Stimulated activated CD4-positive, alpha-beta T cell treated with anti-CD3 and anti-CD28 coated beads, Interleukin-1b, Interleukin-23, amount 100 ng/mL, for 24 hours (primary cell): Measurements from ENCODE around the gene KBTBD3.

Experiments used
- DNase-seq, 4 experiments: peaks; one replicate each; pipeline ENCODE4 v3.0.0-alpha.2; 2020; ENCODE audit warnings: low read depth in 4 of 4, low spot score in 1 of 4

Gene KBTBD3

GRCh38 chr11:106076919-106077608 lies at the start of gene KBTBD3:
TSS of gene KBTBD3 (minus strand) at chr11:106077347. CDS start at chr11:106059097, 18,250 bp downstream.
- DNase-seq, result peak; percentile 92 to 97 (median 94)

GRCh38 chr11:106121570-106122320 lies 44.6 kb upstream of the KBTBD3 start:
- no peak for DNase-seq

GRCh38 chr11:106105986-106106385 lies 28.8 kb upstream of the KBTBD3 start:
- no peak for DNase-seq

GRCh38 chr11:106101819-106102218 lies 24.7 kb upstream of the KBTBD3 start:
- DNase-seq, result no peak

- DNase-seq, result no peak
Observed at GRCh38 chr11:106101370-106101769, 24.2 kb upstream of the KBTBD3 start.

- no peak for DNase-seq
Observed at GRCh38 chr11:106098893-106099553, 21.9 kb upstream of the KBTBD3 start.

GRCh38 chr11:106092446-106092845 lies 15.3 kb upstream of the KBTBD3 start:
- DNase-seq, result no peak

GRCh38 chr11:106091480-106092123 lies 14.5 kb upstream of the KBTBD3 start:
- peak in 1 of 4 experiments; percentile 4 for DNase-seq

GRCh38 chr11:106088896-106089295 lies 11.7 kb upstream of the KBTBD3 start:
- DNase-seq, result no peak

GRCh38 chr11:106087815-106088435 lies 10.8 kb upstream of the KBTBD3 start:
- peak in 3 of 4 experiments; percentile 6 to 18 (median 9) for DNase-seq

- DNase-seq, result no peak
Observed at GRCh38 chr11:106086850-106087249, 9.7 kb upstream of the KBTBD3 start.

- DNase-seq, result no peak
Observed at GRCh38 chr11:106086135-106086534, 9.0 kb upstream of the KBTBD3 start.

GRCh38 chr11:106082096-106082495 lies 4.9 kb upstream of the KBTBD3 start:
- DNase-seq, result no peak

GRCh38 chr11:106077609-106078455 lies 685 bp upstream of the KBTBD3 start, which contains the start of gene AASDHPPT:
TSS of gene AASDHPPT (plus strand) at chr11:106077662. CDS start at chr11:106077711, 49 bp downstream.
- DNase-seq, result peak in 1 of 4 experiments; percentile 17

- no peak for DNase-seq
Observed at GRCh38 chr11:106076171-106076918, 802 bp downstream of the KBTBD3 start.

- no peak for DNase-seq
Observed at GRCh38 chr11:106072804-106073203, 4.3 kb downstream of the KBTBD3 start.

GRCh38 chr11:106070606-106071005 lies 6.5 kb downstream of the KBTBD3 start:
- DNase-seq, result no peak

GRCh38 chr11:106063009-106063408 lies 14.1 kb downstream of the KBTBD3 start:
- DNase-seq, result no peak
